HAP-1 (cell line): Measurements from ENCODE around the gene BID.

ENCODE experiments used
- DNase-seq, 2 experiments: peaks; one replicate each; pipeline ENCODE4 v3.0.0-alpha.2; 2016 to 2020; ENCODE audit warnings: low spot score in 2 of 2
- H3K27me3 ChIP-seq: fragments of 250-450 bp; sonication (Bioruptor Pico); 2 replicates; pipeline ENCODE4 v1.5.1; 2020; ENCODE audit warnings: low read depth, mild to moderate bottlenecking, moderate library complexity
- H3K36me3 ChIP-seq: fragments of 250-450 bp; sonication (Bioruptor Pico); replicated peaks from 2 replicates; pipeline ENCODE4 v1.5.1; 2020; ENCODE audit warnings: mild to moderate bottlenecking
- H3K4me1 ChIP-seq: fragments of 250-450 bp; sonication (Bioruptor Pico); 2 replicates; pipeline ENCODE4 v1.5.1; 2020; ENCODE audit warnings: mild to moderate bottlenecking
- H3K4me3 ChIP-seq: fragments of 250-450 bp; sonication (Bioruptor Pico); 2 replicates; pipeline ENCODE4 v1.5.1; 2020; ENCODE audit warnings: mild to moderate bottlenecking, moderate library complexity
- H3K9me3 ChIP-seq: fragments of 250-450 bp; sonication (Bioruptor Pico); 2 replicates; pipeline ENCODE4 v1.5.1; 2020; ENCODE audit warnings: mild to moderate bottlenecking, moderate library complexity
- in situ Hi-C: fragments of 300-500 bp; cut with MboI; formaldehyde crosslinking; loops from 3 replicates; pipeline ENCODE4 v1.14.3; 2020; ENCODE audit warnings: low sequenced_read_pairs, inconsistent platforms, mixed read lengths

Gene BID

DNA sequence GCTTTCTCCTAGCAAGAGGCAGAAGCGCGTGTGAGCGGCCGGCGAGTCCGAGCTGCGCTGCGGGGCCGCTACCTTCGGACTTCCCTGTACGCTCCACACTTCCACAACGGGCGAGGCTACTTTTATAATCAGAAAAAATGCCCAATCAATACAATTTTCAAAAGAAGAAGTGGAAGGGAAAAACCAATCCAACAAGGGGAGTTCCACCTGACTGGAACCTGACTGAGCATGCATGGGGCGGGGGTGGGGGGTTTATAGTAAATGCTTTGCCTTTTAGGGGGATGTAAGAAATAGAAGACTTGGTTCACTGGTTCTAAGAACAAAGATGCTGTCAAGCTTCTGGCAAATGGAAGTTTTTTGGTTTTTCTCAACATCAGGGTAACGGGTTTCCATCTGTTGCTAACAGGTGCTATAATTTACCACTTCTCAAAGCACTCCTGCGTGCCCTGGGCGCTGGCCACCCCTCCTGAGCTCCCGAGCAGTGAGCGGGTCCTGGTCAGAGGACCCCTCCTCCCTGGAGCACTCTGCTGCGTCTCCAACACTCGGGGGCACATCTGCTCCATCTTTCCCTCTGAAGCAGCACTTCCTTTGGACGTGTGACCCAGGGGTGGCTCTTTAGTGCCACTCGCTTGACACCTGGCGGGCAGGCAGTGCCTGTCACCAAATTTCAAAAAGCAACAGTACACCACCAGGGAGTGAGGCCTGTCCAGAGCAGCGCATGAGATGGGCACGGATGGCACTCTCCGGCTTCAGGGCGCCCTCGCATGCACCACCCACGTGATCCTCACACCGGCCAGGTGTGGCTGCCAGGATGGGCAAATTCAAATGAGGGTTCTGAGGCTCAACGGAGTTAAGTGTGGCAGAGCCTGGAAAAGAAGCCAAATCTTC is 21.6 kb upstream of the BID start:
- no peak overlapping the region for H3K4me3 ChIP-seq
- H3K36me3 ChIP-seq = no peaks in the 10 kb centered on the region
- DNase-seq = no peak
- H3K27me3 ChIP-seq = no peaks in the 10 kb centered on the region
- no peaks in the 10 kb centered on the region for H3K4me1 ChIP-seq
- H3K9me3 ChIP-seq = no peaks in the 10 kb centered on the region
- in situ Hi-C loops = no loop called here

DNA sequence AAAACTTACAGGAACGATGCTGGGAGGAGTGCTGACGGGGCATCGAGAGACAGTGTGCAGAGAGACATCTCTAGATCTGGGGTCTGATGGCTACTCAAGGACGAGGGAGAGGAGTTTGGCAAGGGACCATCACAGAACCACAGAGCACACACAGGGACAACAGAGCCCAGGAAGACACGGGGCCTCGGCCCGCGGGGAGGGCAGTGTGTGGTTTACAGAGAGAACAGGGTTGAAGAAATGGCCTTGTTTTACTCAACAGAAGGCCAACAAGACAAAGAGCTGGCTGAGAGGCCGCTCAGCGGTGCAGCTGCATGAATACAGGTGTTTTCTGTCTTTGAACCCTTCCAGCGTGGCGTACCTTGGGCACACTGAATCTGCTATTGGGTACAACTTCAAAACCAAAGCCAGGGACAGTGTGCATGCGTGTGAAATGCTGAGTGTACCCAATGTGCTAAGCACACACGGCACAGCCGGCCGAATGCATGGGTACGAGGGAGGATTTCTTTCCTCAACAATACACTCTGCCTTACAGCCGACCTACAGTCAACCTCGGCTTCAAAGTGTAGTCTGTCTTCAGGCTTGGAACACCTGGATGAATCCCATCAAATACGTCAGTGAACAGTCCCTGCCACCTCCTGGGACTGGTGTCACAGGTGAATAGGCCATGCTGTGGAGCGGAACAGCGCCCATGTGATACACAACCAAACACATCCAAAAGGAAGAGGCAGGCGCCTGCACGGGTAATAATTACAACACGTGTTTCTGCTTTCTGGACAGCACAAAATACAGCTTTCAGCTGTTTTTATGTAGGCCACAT is 20.7 kb upstream of the BID start:
- in situ Hi-C loops = no loop called here
- no peaks in the 10 kb centered on the region for H3K4me1 ChIP-seq
- H3K9me3 ChIP-seq = no peaks in the 10 kb centered on the region
- no peak overlapping the region for H3K4me3 ChIP-seq
- no peaks in the 10 kb centered on the region for H3K36me3 ChIP-seq
- H3K27me3 ChIP-seq = no peaks in the 10 kb centered on the region
- no peak for DNase-seq

DNA sequence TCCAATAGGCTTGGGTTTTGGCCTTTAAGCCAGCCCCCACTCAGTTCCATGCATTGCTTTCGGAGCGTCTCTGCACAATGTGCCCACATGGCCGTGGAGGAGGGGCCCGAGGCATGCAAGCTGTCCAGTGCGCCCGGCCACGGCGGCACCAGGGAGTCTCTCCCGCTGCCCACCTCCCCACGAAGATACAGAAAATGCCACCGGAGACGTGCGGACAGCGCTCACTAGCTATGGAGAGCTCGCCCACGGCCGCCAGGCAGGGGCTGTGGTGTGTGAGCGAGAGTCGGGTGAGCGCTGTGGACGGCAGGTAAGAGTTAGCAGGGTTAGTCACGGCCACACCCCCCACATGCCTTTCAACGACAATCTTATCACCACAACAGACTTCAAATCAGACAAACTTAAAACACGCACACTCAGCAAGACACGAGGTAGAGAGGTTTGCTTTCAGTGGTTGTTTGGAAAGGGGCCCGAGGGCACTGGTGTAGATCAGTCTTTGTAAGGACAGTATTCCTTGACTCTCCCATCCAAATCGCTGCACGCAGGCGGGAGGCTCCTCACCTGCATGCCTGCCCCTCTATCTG is 18.7 kb upstream of the BID start:
- in situ Hi-C loops = no loop called here
- Histone ChIP-seq H3K36me3 (no peaks in the 10 kb centered on the region), H3K27me3 (no peaks in the 10 kb centered on the region), H3K4me1 (no peaks in the 10 kb centered on the region), H3K4me3 (no peak overlapping the region), H3K9me3 (no peaks in the 10 kb centered on the region)
- no peak for DNase-seq

DNA sequence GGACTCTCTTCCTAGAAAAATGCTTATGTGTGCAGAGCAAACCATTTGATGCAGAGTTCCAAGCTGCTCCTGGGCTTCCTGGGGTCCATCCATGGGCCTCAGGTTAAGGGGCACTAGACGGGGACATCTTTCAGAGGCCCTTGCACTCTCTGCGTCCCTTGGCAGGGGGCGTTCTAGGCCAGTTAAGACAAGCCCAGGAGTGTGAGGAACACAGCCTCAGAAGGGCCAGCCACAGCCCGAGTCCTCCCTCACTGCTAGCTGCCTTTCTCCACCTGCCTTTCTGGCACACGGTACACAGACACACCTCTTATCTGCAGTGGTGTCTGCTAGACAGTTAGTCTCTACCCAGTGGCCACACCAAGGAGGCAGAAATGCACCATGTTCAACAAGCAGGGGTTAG is 18.0 kb upstream of the BID start:
- no peaks in the 10 kb centered on the region for H3K27me3 ChIP-seq
- no peak for DNase-seq
- peaks cover 1% of the 10 kb centered on the region; the same call in 1 of the 2 replicates for H3K9me3 ChIP-seq
- in situ Hi-C loops = no loop called here
- H3K4me3 ChIP-seq = no peak overlapping the region
- peaks cover under 1% of the 10 kb centered on the region for H3K4me1 ChIP-seq
- no peaks in the 10 kb centered on the region for H3K36me3 ChIP-seq

DNA sequence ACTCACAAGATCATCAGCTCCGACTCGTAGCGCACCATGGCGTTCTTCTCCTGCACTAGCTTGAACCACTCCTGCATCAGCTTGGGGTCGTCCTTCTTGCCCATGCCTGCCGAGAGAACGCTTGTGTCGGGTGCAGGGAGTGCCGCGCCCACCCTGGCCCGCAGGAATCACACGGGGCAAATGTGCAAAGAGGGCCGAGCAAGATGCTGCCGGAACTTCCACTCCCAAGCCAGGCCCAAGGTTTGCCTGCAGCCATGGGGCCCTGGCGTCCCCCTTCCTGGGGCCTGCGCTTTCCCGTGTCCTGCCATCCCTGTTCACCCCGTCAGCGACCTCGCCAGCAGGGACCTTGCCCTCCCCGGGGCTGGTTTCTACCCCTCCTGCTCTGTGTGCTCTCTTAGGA is 16.9 kb upstream of the BID start:
- peaks cover 3% of the 10 kb centered on the region; the same call in 1 of the 2 replicates for H3K9me3 ChIP-seq
- in situ Hi-C loops = no loop called here
- no peaks in the 10 kb centered on the region for H3K27me3 ChIP-seq
- no peak for DNase-seq
- peaks cover 11% of the 10 kb centered on the region for H3K4me1 ChIP-seq
- no peaks in the 10 kb centered on the region for H3K36me3 ChIP-seq
- no peak overlapping the region for H3K4me3 ChIP-seq

DNA sequence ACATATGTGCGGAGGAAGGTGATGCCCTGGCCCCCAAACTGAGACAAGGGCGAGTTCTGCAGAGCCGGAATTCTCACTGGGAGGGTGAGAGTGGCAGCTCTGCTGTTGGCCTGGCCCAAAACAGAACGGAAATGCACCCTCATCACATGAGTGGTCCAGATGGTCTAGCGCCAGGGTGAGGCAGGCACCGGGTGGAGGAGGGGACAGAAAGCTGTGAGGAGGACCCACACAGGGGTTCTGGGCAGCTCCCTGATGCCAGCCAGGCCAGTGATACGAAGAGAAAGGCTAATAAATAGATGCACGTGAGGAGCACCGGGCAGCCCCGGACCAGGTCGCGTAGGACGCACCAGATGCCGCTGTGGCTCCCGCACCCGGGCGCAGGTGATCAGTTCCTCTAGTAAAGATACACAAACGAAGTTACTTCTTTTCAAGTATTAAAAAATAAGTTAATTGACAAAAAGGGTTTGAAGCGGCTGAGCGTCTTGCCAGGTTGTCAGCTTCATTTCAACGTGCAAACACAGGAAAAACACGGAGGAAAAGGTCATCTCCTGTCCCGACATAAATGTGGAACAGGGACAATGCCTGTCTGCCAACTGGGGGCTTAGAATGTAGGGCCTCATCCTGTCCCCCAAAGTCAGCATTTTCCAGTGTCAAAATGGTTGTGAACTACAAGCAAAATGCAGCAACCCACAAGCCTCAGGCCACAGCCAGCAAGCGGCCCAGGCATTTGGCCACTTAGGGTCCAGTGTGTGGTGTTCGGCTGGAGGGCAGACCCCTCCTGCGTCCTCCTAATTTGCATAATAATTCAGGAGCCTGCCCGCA is 15.3 kb upstream of the BID start:
- no peaks in the 10 kb centered on the region for H3K36me3 ChIP-seq
- DNase-seq = no peak
- in situ Hi-C loops = no loop called here

DNA sequence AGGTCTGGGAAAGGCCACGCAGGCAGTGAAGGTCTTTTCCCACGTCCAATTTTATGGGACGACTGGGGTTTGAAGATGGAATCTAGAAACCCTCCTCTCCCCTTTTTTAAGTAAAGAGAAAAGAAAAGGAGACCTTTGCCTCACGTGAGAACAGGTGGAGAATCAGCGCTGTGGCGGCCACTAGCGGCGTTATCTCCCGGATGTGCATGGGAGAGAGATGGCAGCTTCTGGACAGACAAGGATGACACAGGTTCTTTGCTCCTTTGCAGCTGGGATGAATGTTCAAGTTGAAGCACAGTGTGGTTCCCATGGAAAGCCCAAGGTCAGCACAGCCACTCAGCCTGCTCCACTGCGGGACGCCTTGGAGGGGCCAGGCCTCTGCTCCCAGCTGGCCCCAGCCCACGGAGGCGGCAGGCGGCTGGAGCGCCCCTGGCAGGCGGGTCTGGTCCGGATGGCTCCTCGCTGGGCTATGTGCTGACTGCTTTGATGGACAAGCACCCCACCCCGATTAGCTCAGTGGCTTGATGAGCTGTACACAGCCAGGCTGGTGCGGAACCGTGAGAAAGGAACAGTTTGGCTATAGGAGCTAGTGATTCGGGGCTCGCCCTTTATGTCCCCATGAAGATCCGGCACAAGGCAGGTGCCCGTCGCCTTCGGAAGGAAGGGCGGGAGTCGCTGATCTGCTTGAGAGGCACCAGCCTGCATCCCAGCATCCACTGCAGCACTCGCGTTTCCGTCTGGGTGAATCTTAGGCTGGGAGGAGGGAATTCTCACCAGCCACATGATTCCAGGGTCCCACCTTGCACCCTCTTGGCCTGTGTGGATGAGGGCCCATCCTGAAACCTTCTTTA is 14.5 kb upstream of the BID start:
- H3K9me3 ChIP-seq = peaks cover 3% of the 10 kb centered on the region; the same call in 1 of the 2 replicates
- no peak for DNase-seq
- H3K27me3 ChIP-seq = no peaks in the 10 kb centered on the region
- H3K4me1 ChIP-seq = peaks cover 11% of the 10 kb centered on the region
- no peaks in the 10 kb centered on the region for H3K36me3 ChIP-seq
- no peak overlapping the region for H3K4me3 ChIP-seq
- in situ Hi-C loops = no loop called here

More for the DNA sequence above, 15.3 kb upstream of the BID start:
- H3K27me3 ChIP-seq = no peaks in the 10 kb centered on the region
- peaks cover 11% of the 10 kb centered on the region for H3K4me1 ChIP-seq
- peaks cover 3% of the 10 kb centered on the region; the same call in 1 of the 2 replicates for H3K9me3 ChIP-seq
- no peak overlapping the region for H3K4me3 ChIP-seq

DNA sequence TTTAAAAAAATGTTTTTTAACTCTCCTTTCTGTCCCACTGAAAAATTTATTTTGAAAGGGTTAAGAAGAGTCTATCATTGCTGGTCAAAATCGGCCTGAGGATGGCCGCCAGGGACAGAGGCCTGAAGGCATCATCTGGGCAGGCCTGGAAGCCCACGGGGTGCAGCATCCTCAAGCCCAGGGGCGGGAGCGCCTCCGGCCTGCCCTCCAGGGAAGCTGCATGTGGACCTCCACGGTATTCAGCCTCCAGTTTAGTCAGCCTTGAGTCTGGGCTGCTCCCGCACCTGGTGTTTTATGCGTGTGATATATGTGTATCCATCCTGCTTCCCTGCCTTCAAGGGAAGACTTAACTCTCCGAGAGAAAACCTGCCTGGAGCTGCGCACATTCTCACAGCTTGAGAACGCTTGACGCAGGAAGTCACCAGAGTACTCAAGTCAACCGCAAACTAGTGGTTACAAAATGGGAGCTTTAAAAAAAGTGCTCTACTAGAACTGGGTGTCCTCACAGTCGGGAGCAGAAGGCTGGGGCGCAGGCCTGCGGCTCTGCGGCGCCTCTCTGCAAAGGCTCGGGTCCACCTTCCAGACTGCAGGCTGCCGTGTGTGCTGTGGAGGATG is 13.6 kb upstream of the BID start:
- Histone ChIP-seq H3K4me1 (peaks cover 11% of the 10 kb centered on the region), H3K27me3 (no peaks in the 10 kb centered on the region), H3K9me3 (peaks cover 3% of the 10 kb centered on the region; the same call in 1 of the 2 replicates), H3K36me3 (no peaks in the 10 kb centered on the region), H3K4me3 (no peak overlapping the region)
- in situ Hi-C loops = no loop called here
- DNase-seq = no peak

DNA sequence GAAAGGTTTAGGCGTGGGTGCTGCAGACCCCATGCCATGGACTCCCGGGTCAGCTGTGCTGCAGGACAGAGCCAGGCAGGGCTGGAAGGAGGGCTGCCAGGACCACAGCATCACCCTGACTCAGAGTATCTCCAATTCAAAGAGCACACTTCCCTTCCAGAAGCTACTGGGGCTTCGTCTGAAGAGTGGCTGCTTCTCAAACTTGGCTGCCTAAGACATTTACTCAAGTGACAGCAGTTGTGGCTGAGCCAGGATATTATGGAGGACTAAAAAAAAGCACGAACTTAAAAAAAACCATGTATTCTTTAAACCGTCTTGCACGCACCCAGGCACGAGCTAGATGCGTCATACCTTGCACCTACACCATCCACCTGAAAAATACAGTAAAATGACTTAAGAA is 13.0 kb upstream of the BID start:
- peaks cover 11% of the 10 kb centered on the region for H3K4me1 ChIP-seq
- no peak for DNase-seq
- peaks cover 3% of the 10 kb centered on the region; the same call in 1 of the 2 replicates for H3K9me3 ChIP-seq
- in situ Hi-C loops = no loop called here
- H3K27me3 ChIP-seq = no peaks in the 10 kb centered on the region
- no peak overlapping the region for H3K4me3 ChIP-seq
- H3K36me3 ChIP-seq = no peaks in the 10 kb centered on the region

DNA sequence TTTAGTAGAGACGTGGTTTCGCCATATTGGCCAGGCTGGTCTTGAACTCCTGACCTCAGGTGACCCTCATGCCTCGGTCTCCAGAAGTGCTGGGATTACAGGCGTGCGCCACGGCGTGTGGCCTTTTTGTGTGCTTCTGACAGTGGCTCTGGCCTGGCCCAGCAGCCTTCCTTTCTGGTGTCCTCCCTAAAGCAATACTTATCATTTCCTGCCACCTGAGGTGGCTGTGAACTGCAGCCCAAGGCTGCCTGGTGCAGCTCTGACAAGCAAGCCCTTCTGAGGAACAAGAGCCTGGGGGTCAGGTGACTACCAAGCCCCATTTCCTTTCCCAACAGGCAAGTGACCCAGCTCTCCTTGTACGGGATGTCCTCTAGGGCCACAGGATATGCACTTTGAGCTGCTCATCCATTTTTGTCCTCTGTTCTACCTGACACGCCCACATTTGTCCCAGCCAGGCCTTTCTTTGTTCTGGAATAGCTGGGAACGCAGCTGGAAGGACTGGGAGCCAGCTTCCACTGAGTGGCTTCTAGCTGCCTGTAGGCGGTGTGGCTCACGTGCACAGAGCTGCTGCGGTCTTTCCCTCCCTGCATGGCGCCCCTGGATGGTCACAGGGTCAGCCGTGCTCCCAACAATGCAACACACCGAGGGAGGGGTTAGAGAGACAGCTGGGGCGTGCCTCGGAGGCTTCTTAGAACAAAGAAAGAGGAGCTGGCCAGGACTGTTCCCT is 12.3 kb upstream of the BID start:
- peak; percentile 61 to 85 for DNase-seq
- H3K27me3 ChIP-seq = no peaks in the 10 kb centered on the region
- H3K4me3 ChIP-seq = no peak overlapping the region
- H3K9me3 ChIP-seq = peaks cover 3% of the 10 kb centered on the region; the same call in 1 of the 2 replicates
- peaks cover 11% of the 10 kb centered on the region for H3K4me1 ChIP-seq
- in situ Hi-C loops = no loop called here
- no peaks in the 10 kb centered on the region for H3K36me3 ChIP-seq

DNA sequence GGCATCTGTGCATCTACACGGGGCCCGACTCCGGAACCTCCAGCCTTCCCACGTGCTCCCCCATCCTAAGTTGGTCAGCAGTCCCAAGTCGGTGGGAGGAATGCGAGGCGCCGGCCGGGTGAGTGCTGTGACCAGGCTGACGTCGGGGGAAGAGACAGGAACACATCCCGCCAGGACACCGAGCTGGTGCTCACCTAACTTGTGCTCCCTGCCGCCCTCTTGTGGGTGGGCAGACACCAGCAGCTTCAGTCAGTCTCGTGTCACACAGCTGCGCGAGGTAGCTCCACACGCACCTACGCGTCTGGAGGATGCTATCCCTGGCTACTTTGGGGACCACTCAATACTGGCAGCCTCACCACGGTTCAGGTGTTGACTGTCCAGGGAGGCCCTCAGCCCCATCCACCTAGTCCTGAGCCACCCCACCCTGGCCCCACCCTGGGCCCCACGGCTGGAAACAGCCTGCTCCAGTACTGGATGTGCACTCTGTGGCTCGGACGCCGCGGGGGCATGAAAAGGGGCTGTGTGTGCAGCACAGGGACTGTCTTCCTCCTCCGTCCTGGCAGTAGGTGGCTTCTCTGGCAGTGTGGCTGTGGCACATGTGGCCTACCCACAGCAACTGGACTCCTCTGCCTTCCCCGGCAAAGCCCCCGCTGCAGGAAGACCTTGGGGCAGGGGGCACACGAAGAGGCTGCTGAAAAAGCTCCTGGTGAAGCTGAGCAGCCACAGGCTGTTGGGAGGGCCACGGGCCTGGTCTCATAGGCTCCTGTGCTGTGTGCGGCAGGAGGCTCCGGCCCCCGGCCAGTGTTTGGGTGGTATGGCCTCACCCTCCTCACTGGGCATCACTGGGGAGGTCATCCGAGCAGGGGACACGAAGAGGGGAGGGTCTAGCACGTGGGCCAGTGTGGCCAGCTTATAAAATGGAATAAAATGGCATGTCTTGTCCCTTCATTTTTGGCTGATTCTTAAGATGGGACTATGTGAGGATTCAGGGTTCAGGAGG is 11.2 kb upstream of the BID start:
- H3K9me3 ChIP-seq = peaks cover 3% of the 10 kb centered on the region; the same call in 1 of the 2 replicates

More for the DNA sequence above, 11.2 kb upstream of the BID start:
- H3K27me3 ChIP-seq = no peaks in the 10 kb centered on the region
- no peak overlapping the region for H3K4me3 ChIP-seq
- DNase-seq = peak; percentile 4 to 80
- peaks cover 11% of the 10 kb centered on the region for H3K4me1 ChIP-seq
- in situ Hi-C loops = no loop called here
- no peaks in the 10 kb centered on the region for H3K36me3 ChIP-seq
